KOPT-K1 (cell line): ENCODE data around the gene MED9.

ENCODE experiments used
- H3K27ac ChIP-seq: fragments of 200-600 bp; sonication (generic); 2 replicates; pipeline ENCODE4 v1.5.1; 2016; ENCODE audit warnings: antibody characterized with exemption, mild to moderate bottlenecking, low read depth, low read length; ENCODE audit not compliant: poor library complexity, severe bottlenecking
- H3K36me3 ChIP-seq: fragments of 200-600 bp; sonication (generic); 2 replicates; pipeline ENCODE4 v1.5.1; 2017; ENCODE audit warnings: antibody characterized with exemption, mild to moderate bottlenecking, low read length, moderate library complexity; ENCODE audit not compliant: insufficient read depth
- H3K9me3 ChIP-seq: fragments of 200-600 bp; sonication (generic); 2 replicates; pipeline ENCODE4 v1.5.1; 2017; ENCODE audit warnings: antibody characterized with exemption, low read length, mild to moderate bottlenecking; ENCODE audit not compliant: insufficient read depth, poor library complexity, severe bottlenecking

Gene MED9

GRCh38 chr17:17537311-17538099, 60.7 kb downstream of the MED9 start:
- H3K9me3 ChIP-seq: no peaks in the 10 kb centered on the region
- H3K27ac ChIP-seq: no peak overlapping the region
- H3K36me3 ChIP-seq: no peaks in the 10 kb centered on the region

GRCh38 chr17:17538417-17539391, 61.9 kb downstream of the MED9 start:
- Histone ChIP-seq H3K36me3 (no peaks in the 10 kb centered on the region), H3K9me3 (no peaks in the 10 kb centered on the region), H3K27ac (no peak overlapping the region)

GRCh38 chr17:17539591-17539990, 62.8 kb downstream of the MED9 start:
- no peaks in the 10 kb centered on the region for H3K36me3 ChIP-seq
- no peaks in the 10 kb centered on the region for H3K9me3 ChIP-seq
- H3K27ac ChIP-seq: no peak overlapping the region

- no peaks in the 10 kb centered on the region for H3K9me3 ChIP-seq
- no peaks in the 10 kb centered on the region for H3K36me3 ChIP-seq
- H3K27ac ChIP-seq: no peak overlapping the region
Observed at GRCh38 chr17:17540278-17540906, 63.6 kb downstream of the MED9 start.

GRCh38 chr17:17540935-17541639, 64.3 kb downstream of the MED9 start:
- Histone ChIP-seq H3K36me3 (no peaks in the 10 kb centered on the region), H3K27ac (no peak overlapping the region), H3K9me3 (no peaks in the 10 kb centered on the region)

- Histone ChIP-seq H3K9me3 (no peaks in the 10 kb centered on the region), H3K27ac (no peak overlapping the region), H3K36me3 (no peaks in the 10 kb centered on the region)
Observed at GRCh38 chr17:17541640-17542001, 64.8 kb downstream of the MED9 start.
